NAMALWA (cell line): Measurements from ENCODE around the gene CHMP6.

Experiments
- DNase-seq: peaks from one replicate; pipeline ENCODE4 v3.0.0-alpha.2; 2015; ENCODE audit warnings: low spot score

Gene CHMP6

GRCh38 chr17:80991645-80992076 lies at the start of gene CHMP6:
Gene CHMP6 (plus strand): TSS chr17:80991841. CDS start chr17:80991919, 78 bp downstream.
- DNase-seq: peak; percentile 61

- DNase-seq: no peak
Measured at GRCh38 chr17:80942423-80943345, 49.0 kb upstream of the CHMP6 start.

GRCh38 chr17:80943346-80944145 lies 48.1 kb upstream of the CHMP6 start:
- no peak for DNase-seq

GRCh38 chr17:80944326-80944725 lies 47.3 kb upstream of the CHMP6 start:
- no peak for DNase-seq

GRCh38 chr17:80945736-80946135 lies 45.9 kb upstream of the CHMP6 start:
- no peak for DNase-seq

GRCh38 chr17:80946449-80946848 lies 45.2 kb upstream of the CHMP6 start:
- DNase-seq: no peak

- no peak for DNase-seq
Measured at GRCh38 chr17:80947200-80947940, 44.3 kb upstream of the CHMP6 start.

- no peak for DNase-seq
Measured at GRCh38 chr17:80948019-80948975, 43.3 kb upstream of the CHMP6 start.

- no peak for DNase-seq
Measured at GRCh38 chr17:80948976-80949450, 42.6 kb upstream of the CHMP6 start.

GRCh38 chr17:80949451-80950421 lies 41.9 kb upstream of the CHMP6 start:
- DNase-seq: no peak

GRCh38 chr17:80950466-80951120 lies 41.0 kb upstream of the CHMP6 start:
- no peak for DNase-seq

- DNase-seq: no peak
Measured at GRCh38 chr17:80951121-80952090, 40.2 kb upstream of the CHMP6 start.

- no peak for DNase-seq
Measured at GRCh38 chr17:80952291-80952690, 39.4 kb upstream of the CHMP6 start.

GRCh38 chr17:80953471-80954315 lies 37.9 kb upstream of the CHMP6 start:
- no peak for DNase-seq

- DNase-seq: no peak
Measured at GRCh38 chr17:80955078-80955477, 36.6 kb upstream of the CHMP6 start.

GRCh38 chr17:80955671-80956280 lies 35.9 kb upstream of the CHMP6 start:
- peak; percentile 65 for DNase-seq
